MM.1S (cell line): Measurements from ENCODE around the gene HOXB7.

Experiments used
- CTCF ChIP-seq: fragments of 300-600 bp; sonication (generic); IDR thresholded peaks from 2 replicates; pipeline ENCODE4 v1.5.1; 2016; ENCODE audit warnings: antibody characterized with exemption, low read length, mixed read lengths
- EZH2 ChIP-seq: fragments of 300-600 bp; sonication (generic); optimal IDR thresholded peaks from 2 replicates; pipeline ENCODE3; 2017; ENCODE audit warnings: low read depth, mild to moderate bottlenecking, antibody characterized with exemption, low read length, mixed read lengths
- EZH2phosphoT487 ChIP-seq: fragments of 300-600 bp; sonication (generic); IDR thresholded peaks from 2 replicates; pipeline ENCODE4 v1.6.1; 2018; ENCODE audit warnings: antibody characterized with exemption, low read length

GRCh38 chr17:48605409-48605919 is 5.4 kb downstream of the HOXB7 start:
- TF ChIP-seq CTCF (no peak), EZH2 (no peak), EZH2phosphoT487 (no peak)
